Spleen (tissue), 11 donors: ENCODE measurements around the gene ARL11. TPM values are rescaled to one million over a fixed set of nuclear protein-coding genes. Genes with fewer than 3 reads are reported as not detected.
"Not testable (repeated sequence)": the region's sequence is repeated elsewhere in the genome, so short reads cannot be mapped to it uniquely, and the experiment has no call there.

Experiments
- DNase-seq: peaks from one replicate; pipeline ENCODE4 v3.0.0-alpha.2; 2020
- H3K27ac ChIP-seq, 8 donors: fragments of 200-600 bp; sonication (generic) in 7 of 8; 1 replicate in 4 of 8; 2 replicates in 4 of 8; pipeline versions ENCODE4 v1.5.0 to v1.8.0; 2016 to 2021; ENCODE audit warnings: inconsistent platforms in 4 of 8, mild to moderate bottlenecking in 4 of 8, moderate library complexity in 1 of 8
- H3K27me3 ChIP-seq, 7 donors: fragments of 200-600 bp; sonication (generic) in 6 of 7; replicated peaks in 1 of 7; 1 replicate in 4 of 7; 2 replicates in 3 of 7; pipeline versions ENCODE4 v1.5.0 to v1.8.0; 2016 to 2021; ENCODE audit warnings: inconsistent platforms in 3 of 7, mild to moderate bottlenecking in 1 of 7
- H3K36me3 ChIP-seq, 6 donors: fragments of 200-600 bp; sonication (generic) in 5 of 6; 1 replicate in 4 of 6; 2 replicates in 2 of 6; pipeline versions ENCODE4 v1.5.0 to v1.8.0; 2016 to 2021; ENCODE audit warnings: inconsistent platforms in 2 of 6
- H3K4me1 ChIP-seq, 6 donors: fragments of 200-600 bp; sonication (generic) in 5 of 6; 1 replicate in 3 of 6; 2 replicates in 3 of 6; pipeline versions ENCODE4 v1.5.0 to v1.8.0; 2016 to 2021; ENCODE audit warnings: inconsistent platforms in 3 of 6
- H3K4me3 ChIP-seq, 8 donors: fragments of 200-600 bp; sonication (generic) in 7 of 8; 1 replicate in 4 of 8; 2 replicates in 4 of 8; pipeline versions ENCODE4 v1.5.0 to v1.8.0; 2016 to 2021; ENCODE audit warnings: inconsistent platforms in 4 of 8, mild to moderate bottlenecking in 4 of 8, moderate library complexity in 2 of 8
- H3K9me3 ChIP-seq, 8 donors: fragments of 200-600 bp; sonication (generic) in 7 of 8; 1 replicate in 4 of 8; 2 replicates in 4 of 8; pipeline versions ENCODE4 v1.5.0 to v1.8.0; 2016 to 2021; ENCODE audit warnings: inconsistent platforms in 4 of 8
- CTCF ChIP-seq, 11 experiments: fragments of 200-600 bp in 7 of 11; fragments of 450-650 bp in 4 of 11; sonication (generic) in 4 of 11; IDR thresholded peaks in 8 of 11; conservative IDR thresholded peaks in 3 of 11; 1 replicate in 7 of 11; 2 replicates in 4 of 11; pipeline versions ENCODE4 v1.4.0 to v1.8.0; 2016 to 2021; ENCODE audit warnings: antibody characterized with exemption in 11 of 11, inconsistent platforms in 4 of 11, mild to moderate bottlenecking in 1 of 11
- POLR2A ChIP-seq, 3 donors: fragments of 450-650 bp; IDR thresholded peaks; one replicate each; pipeline ENCODE4 v1.5.1; 2017; ENCODE audit warnings: antibody characterized with exemption in 3 of 3, mild to moderate bottlenecking in 1 of 3
- POLR2AphosphoS5 ChIP-seq, 3 donors: sonication (generic); formaldehyde crosslinking; IDR thresholded peaks; one replicate each; pipeline ENCODE4 v1.5.1; 2017; ENCODE audit warnings: antibody characterized with exemption in 3 of 3
- WGBS, 5 donors: extraction: QIAGEN DNeasy Blood & Tissue Kit in 3 of 5; methylation state at CpG; one replicate each; pipeline versions ENCODE4 v1.1.5 to v1.1.7; 2013 to 2018; 5-methylcytosine and 5-hydroxymethylcytosine counted together
- intact Hi-C: fragments of 100-400 bp; cut with DNase I; formaldehyde crosslinking; loops from one replicate; pipeline ENCODE4 v1.15.0; 2023; ENCODE audit warnings: low total_unique reads
- polyA plus RNA-seq, 3 donors: library from polyadenylated mRNA; stranded (reverse); fragments of 200-250 nt; gene quantifications; one replicate each; pipeline ENCODE4 v1.2.1, GENCODE V29; 2013
- total RNA-seq, 7 donors: library from RNA; depleted of rRNA in 3 of 7; stranded (reverse); fragments of >200 nt in 3 of 7; fragmentation: NEBNext Ultra II Directional in 4 of 7; extraction: Animal tissue kit (Norgen Biotek cat#: 25700) in 4 of 7; gene quantifications; one replicate each; pipeline versions ENCODE4 v1.1.0 to v1.2.1, GENCODE V29; 2016 to 2021
- donor health status: healthy with polysubstance abuse.
- donor health status: DM: no; HTN: no; CAD: no; lungs with moderate emphysema.
- donor health status: DM: no; HTN: no; CAD: no.
- donor health status: Bipolar disorder and iron deficiency.
- donor health status: healthy.
- donor health status: DM: no; HTN: no; CAD: no.
- donor health status: DM: yes; HTN: yes; CAD: no.

Gene ARL11
- total and polyA plus RNA-seq, 10 donors, result 4.7 to 15.7 (median 11.6) TPM

- no peak overlapping the region for H3K4me3 ChIP-seq
- H3K27ac ChIP-seq, result no peak overlapping the region
- peaks cover 0 to 2% (median 0%) of the 10 kb centered on the region in 6 donors for H3K36me3 ChIP-seq
- intact Hi-C loops, result no loop called here
- WGBS, 5 donors, result 63 to 79% (median 77%) methylated on average over 2 of the region's 2 CpGs
- H3K9me3 ChIP-seq, result no peaks in the 10 kb centered on the region
- peaks cover 5 to 29% (median 21%) of the 10 kb centered on the region in 6 donors for H3K4me1 ChIP-seq
- DNase-seq, result no peak
- no peaks in the 10 kb centered on the region for H3K27me3 ChIP-seq
- TF ChIP-seq POLR2A (IDR thresholded peaks at IDR 0.05) (no peak), CTCF (IDR thresholded peaks at IDR 0.05 in 8 of 11, conservative IDR thresholded peaks at IDR 0.05 in 3 of 11) (no peak)
Observed at GRCh38 chr13:49587311-49587847, 40.9 kb upstream of the ARL11 start.

DNA sequence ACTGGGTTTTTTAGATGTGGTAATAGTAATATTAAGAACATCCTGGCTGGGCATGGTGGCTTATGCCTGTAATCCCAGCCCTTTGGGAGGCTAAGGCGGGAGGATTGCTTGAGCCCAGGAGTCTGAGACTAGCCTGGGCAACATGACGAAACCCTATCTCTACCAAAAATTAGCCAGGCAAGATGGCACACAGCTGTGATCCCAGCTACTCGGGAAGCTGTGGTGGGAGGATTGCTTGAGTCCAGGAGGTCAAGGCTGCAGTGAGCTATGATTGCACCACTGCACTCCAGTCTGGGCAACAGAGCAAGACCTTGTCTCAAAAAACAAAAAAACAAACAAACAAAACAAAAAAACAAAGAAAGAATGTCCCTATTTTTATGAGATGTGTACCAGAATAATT, 37.6 kb upstream of the ARL11 start:
- not testable (repeated sequence) for H3K4me3 ChIP-seq
- 73 to 91% (median 86%) methylated on average over 3 of the region's 3 CpGs for WGBS, 5 donors

DNA sequence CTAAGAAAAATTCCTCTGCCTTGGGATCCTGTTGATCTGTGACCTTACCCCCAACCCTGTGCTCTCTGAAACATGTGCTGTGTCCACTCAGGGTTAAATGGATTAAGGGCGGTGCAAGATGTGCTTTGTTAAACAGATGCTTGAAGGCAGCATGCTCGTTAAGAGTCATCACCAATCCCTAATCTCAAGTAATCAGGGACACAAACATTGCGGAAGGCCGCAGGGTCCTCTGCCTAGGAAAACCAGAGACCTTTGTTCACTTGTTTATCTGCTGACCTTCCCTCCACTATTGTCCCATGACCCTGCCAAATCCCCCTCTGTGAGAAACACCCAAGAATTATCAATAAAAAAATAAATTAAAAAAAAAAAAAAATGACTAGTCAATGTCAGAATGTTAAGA, 34.4 kb upstream of the ARL11 start:
- intact Hi-C loops, H3K4me3 ChIP-seq, DNase-seq, H3K36me3 ChIP-seq, H3K27me3 ChIP-seq, H3K27ac ChIP-seq, H3K4me1 ChIP-seq, H3K9me3 ChIP-seq: not testable (repeated sequence)
- 89 to 100% (median 90%) methylated on average over 2 to 3 of the region's 4 CpGs for WGBS, 5 donors

More for the DNA sequence above, 37.6 kb upstream of the ARL11 start:
- DNase-seq, H3K36me3 ChIP-seq, H3K4me1 ChIP-seq, intact Hi-C loops, H3K27me3 ChIP-seq, H3K27ac ChIP-seq, H3K9me3 ChIP-seq: not testable (repeated sequence)

- DNase-seq, result no peak
- H3K9me3 ChIP-seq, result no peaks in the 10 kb centered on the region
- H3K27ac ChIP-seq, result no peak overlapping the region
- H3K4me3 ChIP-seq, result no peak overlapping the region
- H3K27me3 ChIP-seq, result no peaks in the 10 kb centered on the region
- intact Hi-C loops, result no loop called here
- TF ChIP-seq POLR2AphosphoS5 (IDR thresholded peaks at IDR 0.05), result no peak
- no peak for TF ChIP-seq CTCF (IDR thresholded peaks at IDR 0.05 in 8 of 11, conservative IDR thresholded peaks at IDR 0.05 in 3 of 11)
- no peak for TF ChIP-seq POLR2A (IDR thresholded peaks at IDR 0.05)
- no peaks in the 10 kb centered on the region for H3K36me3 ChIP-seq
- no peaks in the 10 kb centered on the region for H3K4me1 ChIP-seq
Observed at GRCh38 chr13:49594576-49594975, 33.7 kb upstream of the ARL11 start.

GRCh38 chr13:49596221-49596620, 32.1 kb upstream of the ARL11 start:
- Histone ChIP-seq H3K27ac (no peak overlapping the region), H3K4me3 (no peak overlapping the region), H3K27me3 (no peaks in the 10 kb centered on the region), H3K9me3 (no peaks in the 10 kb centered on the region), H3K4me1 (no peaks in the 10 kb centered on the region), H3K36me3 (no peaks in the 10 kb centered on the region)
- WGBS, 5 donors, result 50 to 92% (median 75%) methylated on average over 2 of the region's 2 CpGs
- intact Hi-C loops, result no loop called here
- no peak for DNase-seq
- TF ChIP-seq CTCF (IDR thresholded peaks at IDR 0.05 in 8 of 11, conservative IDR thresholded peaks at IDR 0.05 in 3 of 11) (no peak), POLR2AphosphoS5 (IDR thresholded peaks at IDR 0.05) (no peak), POLR2A (IDR thresholded peaks at IDR 0.05) (no peak)
